Measurements from ENCODE around the gene GADD45GIP1.

Gene GADD45GIP1

GRCh38 chr19:12938779-12939601 lies 18.0 kb downstream of the GADD45GIP1 start:
- no peak for TF ChIP-seq RAD21 (IDR thresholded peaks at IDR 0.05; ENCODE audit: low read depth)
- 0 out of 2 replicates have a peak, but pooled peaks have one; percentile 2 for TF ChIP-seq ZBTB7A (IDR thresholded peaks at IDR 0.05; ENCODE audit: low read depth)

- TF ChIP-seq NFIC (IDR thresholded peaks at IDR 0.05) (peak; percentile 32; the same call in 1 of the 2 replicates), REST (IDR thresholded peaks at IDR 0.05; ENCODE audit: low read depth) (no peak), EP300 (IDR thresholded peaks at IDR 0.05; ENCODE audit: borderline replicate concordance) (no peak; the same call in 1 of the 2 replicates), ZBTB7A (IDR thresholded peaks at IDR 0.05; ENCODE audit: low read depth) (no peak; the same call in 1 of the 2 replicates), TAF1 (IDR thresholded peaks at IDR 0.05; ENCODE audit: low read depth) (peak; percentile 89), MAX (IDR thresholded peaks at IDR 0.05) (peak; percentile 90), YY1 (IDR thresholded peaks at IDR 0.05; ENCODE audit: low read depth) (peak; percentile 77), CEBPB (IDR thresholded peaks at IDR 0.05) (no peak), EGR1 (IDR thresholded peaks at IDR 0.05) (peak; percentile 52; the same call in 1 of the 2 replicates), USF1 (IDR thresholded peaks at IDR 0.05) (peak; percentile 96), CREB1 (IDR thresholded peaks at IDR 0.05; ENCODE audit: low read depth) (0 out of 2 replicates have a peak, but pooled peaks have one; percentile 28), TCF12 (IDR thresholded peaks at IDR 0.05; ENCODE audit: low read depth) (peak; percentile 17; the same call in 1 of the 2 replicates), RAD21 (IDR thresholded peaks at IDR 0.05; ENCODE audit: low read depth) (no peak), FOXM1 (IDR thresholded peaks at IDR 0.05; ENCODE audit: borderline replicate concordance, low read depth) (no peak), TEAD4 (IDR thresholded peaks at IDR 0.05) (peak; percentile 40)
These were observed 18.9 kb downstream of the GADD45GIP1 start, which contains the start of gene CALR for GRCh38 chr19:12937927-12938778. TSS of gene CALR (plus strand) at chr19:12938609. CDS start at chr19:12938680, 71 bp downstream.

- TF ChIP-seq USF1 (IDR thresholded peaks at IDR 0.05), result peak; percentile 74
- no peak for TF ChIP-seq MAX (IDR thresholded peaks at IDR 0.05)
- no peak for TF ChIP-seq YY1 (IDR thresholded peaks at IDR 0.05; ENCODE audit: low read depth)
These were observed 19.7 kb downstream of the GADD45GIP1 start for GRCh38 chr19:12937093-12937926.

- TF ChIP-seq NFIC (IDR thresholded peaks at IDR 0.05), result no peak
- TF ChIP-seq ZBTB7A (IDR thresholded peaks at IDR 0.05; ENCODE audit: low read depth), result no peak
- no peak for TF ChIP-seq TCF12 (IDR thresholded peaks at IDR 0.05; ENCODE audit: low read depth)
These were observed 20.4 kb downstream of the GADD45GIP1 start for GRCh38 chr19:12936582-12936981.

DNA sequence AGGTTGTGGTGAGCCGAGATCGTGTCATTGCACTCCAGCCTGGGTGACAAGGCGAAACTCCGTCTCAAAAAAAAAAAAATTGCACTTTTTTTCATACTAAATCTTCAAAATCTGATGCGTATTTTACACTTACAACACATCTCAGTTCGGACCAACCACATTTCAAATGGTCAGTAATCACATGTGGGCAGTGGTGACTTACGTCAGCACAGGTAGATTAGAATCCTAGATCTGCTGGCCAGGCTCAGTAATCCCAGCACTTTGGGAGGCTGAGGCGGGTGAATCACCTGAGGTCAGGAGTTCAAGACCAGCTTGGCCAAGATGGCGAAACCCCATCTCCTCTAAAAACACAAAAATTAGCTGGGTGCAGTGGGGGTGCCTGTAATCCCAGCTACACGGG lies 22.0 kb downstream of the GADD45GIP1 start:
- TF ChIP-seq YY1 (IDR thresholded peaks at IDR 0.05; ENCODE audit: low read depth) (no peak), NFIC (IDR thresholded peaks at IDR 0.05) (no peak), USF1 (IDR thresholded peaks at IDR 0.05) (no peak), CREB1 (IDR thresholded peaks at IDR 0.05; ENCODE audit: low read depth) (no peak)

DNA sequence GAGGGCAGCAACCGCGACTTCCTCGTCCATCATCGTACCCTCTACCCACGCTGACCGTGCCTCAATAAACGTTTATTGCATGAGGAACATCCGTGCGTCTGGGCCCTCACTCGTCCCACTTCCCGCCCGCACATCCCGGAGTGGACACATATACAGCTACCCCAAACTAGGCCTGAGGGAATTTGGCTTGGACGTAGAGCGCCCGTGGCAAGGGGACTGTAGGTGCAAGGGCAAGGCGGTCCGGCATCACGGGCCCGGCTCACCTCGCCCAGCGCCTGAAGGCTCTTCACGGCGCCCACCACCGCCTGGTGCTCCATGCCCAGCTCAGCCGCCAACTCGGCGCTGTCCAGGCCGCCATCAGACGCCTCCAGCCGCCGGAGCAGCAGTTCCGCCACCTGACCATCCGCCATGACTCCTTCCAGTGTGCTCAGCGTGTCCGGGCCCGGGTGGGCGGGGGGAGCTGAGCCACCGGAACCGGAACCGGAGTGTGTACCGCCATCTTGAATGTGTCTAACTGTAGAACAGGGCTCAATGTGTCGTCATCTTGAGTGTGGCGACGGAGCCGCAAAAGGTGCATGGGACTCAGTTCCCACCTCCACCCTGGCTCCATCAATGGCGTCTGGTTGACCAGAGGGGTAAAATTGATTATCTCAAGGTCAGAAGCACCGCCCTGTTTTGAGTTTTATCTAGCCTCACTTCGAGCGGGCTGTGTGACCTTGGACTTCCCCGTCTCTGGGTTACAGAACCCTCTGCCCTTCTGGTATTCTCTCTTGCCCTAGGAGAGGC lies 23.5 kb downstream of the GADD45GIP1 start, which contains the start of gene FARSA:
FARSA (minus strand) TSS at position 425 of the 786 bp plus-strand sequence; CDS start at position 410, 15 bp downstream.
- TF ChIP-seq USF1 (IDR thresholded peaks at IDR 0.05) (peak; percentile 81), TAF1 (IDR thresholded peaks at IDR 0.05; ENCODE audit: low read depth) (peak; percentile 98), YY1 (IDR thresholded peaks at IDR 0.05; ENCODE audit: low read depth) (peak; percentile 100), RAD21 (IDR thresholded peaks at IDR 0.05; ENCODE audit: low read depth) (no peak), FOXM1 (IDR thresholded peaks at IDR 0.05; ENCODE audit: borderline replicate concordance, low read depth) (no peak), REST (IDR thresholded peaks at IDR 0.05; ENCODE audit: low read depth) (peak; percentile 20; the same call in 1 of the 2 replicates), TCF12 (IDR thresholded peaks at IDR 0.05; ENCODE audit: low read depth) (0 out of 2 replicates have a peak, but pooled peaks have one; percentile 26), EGR1 (IDR thresholded peaks at IDR 0.05) (peak; percentile 98), EP300 (IDR thresholded peaks at IDR 0.05; ENCODE audit: borderline replicate concordance) (no peak), MAX (IDR thresholded peaks at IDR 0.05) (peak; percentile 90)
